Caco-2 (cell line): ENCODE results near the gene HOXC9. TPM values are rescaled to one million over a fixed set of nuclear protein-coding genes. Genes with fewer than 3 reads are reported as not detected.

Experiments
- BruUV-seq: library from RNA; stranded (reverse); fragments of 400-500 nt; replicated peaks from 2 replicates; lab custom pipeline; 2021; lab: Mats Ljungman, UMichigan
- CTCF ChIA-PET: fragments of 300-600 bp; sonication (Branson Sonifier 250); formaldehyde crosslinking; loops from one replicate; lab custom pipeline; 2022; ENCODE audit warnings: antibody characterized with exemption; lab: Charles Lee
- POLR2A ChIA-PET: fragments of 300-600 bp; sonication (Branson Sonifier 250); formaldehyde crosslinking; loops from one replicate; lab custom pipeline; 2022; ENCODE audit warnings: antibody characterized with exemption; lab: Charles Lee
- DNase-seq, 2 experiments: peaks; one replicate each; pipeline versions ENCODE4 v3.0.0 to v3.0.0-alpha.2; 2020 to 2022
- H3K27me3 ChIP-seq: replicated peaks from 2 replicates; pipeline ENCODE4 v1.6.0; 2011; ENCODE audit warnings: low read length; ENCODE audit not compliant: control insufficient read depth, insufficient read depth
- H3K36me3 ChIP-seq: 2 replicates; pipeline ENCODE4 v1.5.1; 2011; ENCODE audit warnings: low read length; ENCODE audit not compliant: control insufficient read depth, insufficient read depth
- H3K4me1 ChIP-seq: fragments of 250-450 bp; sonication (Bioruptor Pico); 2 replicates; pipeline ENCODE4 v1.5.1; 2020; ENCODE audit warnings: mild to moderate bottlenecking
- H3K4me3 ChIP-seq: 2 replicates; pipeline ENCODE4 v1.5.1; 2011; ENCODE audit warnings: low read depth, mild to moderate bottlenecking, control low read depth, low read length
- H3K9me3 ChIP-seq: fragments of 250-450 bp; sonication (Bioruptor Pico); 2 replicates; pipeline ENCODE4 v1.5.1; 2020; ENCODE audit warnings: mild to moderate bottlenecking, moderate library complexity
- H3K27ac Mint-ChIP-seq: one replicate; pipeline ENCODE4 v1.8.0; 2022; ENCODE audit warnings: mixed read lengths; ENCODE audit not compliant: unreplicated experiment
- H3K27me3 Mint-ChIP-seq: one replicate; pipeline ENCODE4 v1.8.0; 2022; ENCODE audit warnings: mixed read lengths; ENCODE audit not compliant: insufficient read depth, unreplicated experiment
- H3K36me3 Mint-ChIP-seq: one replicate; pipeline ENCODE4 v1.8.0; 2022; ENCODE audit warnings: mild to moderate bottlenecking, mixed read lengths; ENCODE audit not compliant: insufficient read depth, unreplicated experiment
- H3K4me1 Mint-ChIP-seq: one replicate; pipeline ENCODE4 v1.8.0; 2022; ENCODE audit warnings: low read depth, mixed read lengths; ENCODE audit not compliant: unreplicated experiment
- H3K4me3 Mint-ChIP-seq: one replicate; pipeline ENCODE4 v1.8.0; 2022; ENCODE audit warnings: mild to moderate bottlenecking, moderate library complexity, mixed read lengths; ENCODE audit not compliant: unreplicated experiment
- H3K9me3 Mint-ChIP-seq: one replicate; pipeline ENCODE4 v1.8.0; 2022; ENCODE audit warnings: mixed read lengths; ENCODE audit not compliant: unreplicated experiment
- CTCF ChIP-seq, 2 experiments: fragments of 200-600 bp in 1 of 2; IDR thresholded peaks; 1 replicate in 1 of 2; 2 replicates in 1 of 2; pipeline versions ENCODE4 v1.5.1 to v1.8.0; 2011 to 2022; ENCODE audit warnings: antibody characterized with exemption in 1 of 2, control low read depth in 1 of 2, inconsistent platforms in 1 of 2, low read depth in 1 of 2, low read length in 1 of 2, mild to moderate bottlenecking in 1 of 2, moderate library complexity in 1 of 2; ENCODE audit not compliant: insufficient read depth in 1 of 2, severe bottlenecking in 1 of 2, unreplicated experiment in 1 of 2
- intact Hi-C: fragments of 100-400 bp; cut with micrococcal nuclease; formaldehyde crosslinking; loops from one replicate; pipeline ENCODE4 v1.10.0; 2022; ENCODE audit not compliant: unreplicated experiment
- total RNA-seq: library from RNA; stranded (reverse); gene quantifications from 2 replicates; pipeline ENCODE4 v1.2.3, GENCODE V29; 2022

HOXC9 gene
- total RNA-seq, 1 experiment from 2014 or later: 2.9 TPM

DNA sequence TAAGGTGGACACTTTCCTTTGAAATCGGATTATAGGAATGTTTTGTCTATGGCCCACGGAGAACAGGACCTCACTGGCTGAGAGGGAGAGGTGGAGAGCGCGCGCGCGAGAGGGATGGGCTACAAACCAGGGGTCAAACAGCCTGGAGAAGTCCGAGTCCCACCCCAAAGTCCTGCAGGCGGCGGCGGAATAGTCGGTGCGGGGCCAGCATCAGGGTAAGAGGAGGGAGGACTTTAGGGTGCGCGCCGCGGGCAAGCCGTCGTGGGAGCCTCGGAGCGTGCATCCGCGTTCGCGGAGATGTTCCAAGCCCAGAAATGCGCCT, 5.5 kb downstream of the HOXC9 start:
- Mint-ChIP-seq H3K27me3 (no peaks in the 10 kb centered on the region), H3K36me3 (peaks cover 6% of the 10 kb centered on the region), H3K4me3 (peak overlapping the region; percentile 87), H3K4me1 (peaks cover 7% of the 10 kb centered on the region), H3K9me3 (no peaks in the 10 kb centered on the region), H3K27ac (no peak overlapping the region)
- peak overlapping the region; percentile 23 for H3K4me3 ChIP-seq
- H3K9me3 ChIP-seq: no peaks in the 10 kb centered on the region
- ChIA-PET POLR2A (interaction anchor here (0.5 to 2.1 kb wide), 3 partner anchors 12 to 196 kb away, joined by 4 to 25 read pairs (median 6); no protein-coding TSS in a partner anchor), CTCF (interaction anchor here (0.6 to 5.3 kb wide), 20 partner anchors 8 to 320 kb away, joined by 3 to 84 read pairs (median 4); partner anchors contain the start of genes COPZ1, HOXC10, HOXC13 and HOXC5)
- DNase-seq: no peak
- BruUV-seq: no TSS peak
- H3K4me1 ChIP-seq: peaks cover 36% of the 10 kb centered on the region
- intact Hi-C loops: no loop called here
- TF ChIP-seq CTCF (IDR thresholded peaks at IDR 0.05; ENCODE audit: insufficient read depth in 1 of 2, low read depth in 1 of 2, low read length in 1 of 2, severe bottlenecking in 1 of 2, unreplicated experiment in 1 of 2): no peak
- no peaks in the 10 kb centered on the region for H3K27me3 ChIP-seq
- H3K36me3 ChIP-seq: no peaks in the 10 kb centered on the region

DNA sequence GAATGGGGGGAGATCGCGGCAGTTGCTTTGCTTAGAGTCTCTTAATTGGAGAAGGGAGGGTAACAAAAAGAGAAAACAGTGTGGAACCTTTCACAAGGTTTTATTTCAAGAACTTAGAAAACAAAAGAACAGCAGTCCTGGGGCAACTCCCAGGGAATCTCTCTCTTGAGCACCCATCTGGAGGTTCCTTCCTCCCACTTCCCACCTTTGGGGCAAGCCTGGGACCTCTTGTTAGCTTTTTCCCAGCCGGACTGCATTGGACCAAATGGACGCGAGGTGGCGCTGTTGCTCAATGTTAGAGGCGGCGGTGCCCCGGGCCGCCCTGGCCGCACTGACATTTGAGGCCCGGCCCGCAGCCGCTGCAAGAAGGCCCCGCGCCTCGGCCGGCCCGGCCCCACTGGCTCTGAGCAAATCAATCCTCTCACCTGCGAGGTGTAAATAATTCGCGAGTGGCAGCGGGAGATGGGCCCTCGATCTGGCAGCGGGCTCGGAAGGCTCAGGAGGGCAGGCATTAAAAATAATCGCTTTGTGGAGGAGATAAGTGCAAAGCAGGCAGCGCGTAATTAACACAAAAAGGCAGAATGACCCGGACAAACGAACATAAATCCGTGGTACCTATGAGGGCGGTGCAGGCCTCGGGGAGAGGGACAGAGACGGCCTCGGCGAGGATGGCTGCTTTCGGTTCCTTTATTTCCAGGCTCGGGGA, 6.0 kb downstream of the HOXC9 start:
- TSS peak; percentile 80 for BruUV-seq
- H3K36me3 Mint-ChIP-seq: peaks cover 6% of the 10 kb centered on the region
- Histone ChIP-seq H3K36me3 (no peaks in the 10 kb centered on the region), H3K9me3 (no peaks in the 10 kb centered on the region), H3K4me1 (peaks cover 41% of the 10 kb centered on the region), H3K27me3 (no peaks in the 10 kb centered on the region), H3K4me3 (peak overlapping the region; percentile 53)
- H3K4me1 Mint-ChIP-seq: peaks cover 9% of the 10 kb centered on the region
- DNase-seq: peak; percentile 82 to 92
- peak overlapping the region; percentile 87 for H3K4me3 Mint-ChIP-seq
- H3K27ac Mint-ChIP-seq: peak overlapping the region; percentile 58
- intact Hi-C loops: loop anchor here (1.0 kb wide), 7 partner anchors 22 to 209 kb away; partner anchors contain the start of gene HOXC6
- POLR2A ChIA-PET: interaction anchor here (0.5 to 2.1 kb wide), 6 partner anchors 11 to 825 kb away, joined by 3 to 25 read pairs (median 6); partner anchors contain the start of genes CSAD, HOXC5 and ZNF740
- no peaks in the 10 kb centered on the region for H3K27me3 Mint-ChIP-seq
- no peaks in the 10 kb centered on the region for H3K9me3 Mint-ChIP-seq
- CTCF ChIA-PET: interaction anchor here (0.6 to 5.3 kb wide), 26 partner anchors 8 to 319 kb away, joined by 3 to 84 read pairs (median 5); partner anchors contain the start of genes COPZ1, HOXC10, HOXC13 and HOXC5
- peak; percentile 85 to 90 for TF ChIP-seq CTCF (IDR thresholded peaks at IDR 0.05; ENCODE audit: insufficient read depth in 1 of 2, low read depth in 1 of 2, low read length in 1 of 2, severe bottlenecking in 1 of 2, unreplicated experiment in 1 of 2)

DNA sequence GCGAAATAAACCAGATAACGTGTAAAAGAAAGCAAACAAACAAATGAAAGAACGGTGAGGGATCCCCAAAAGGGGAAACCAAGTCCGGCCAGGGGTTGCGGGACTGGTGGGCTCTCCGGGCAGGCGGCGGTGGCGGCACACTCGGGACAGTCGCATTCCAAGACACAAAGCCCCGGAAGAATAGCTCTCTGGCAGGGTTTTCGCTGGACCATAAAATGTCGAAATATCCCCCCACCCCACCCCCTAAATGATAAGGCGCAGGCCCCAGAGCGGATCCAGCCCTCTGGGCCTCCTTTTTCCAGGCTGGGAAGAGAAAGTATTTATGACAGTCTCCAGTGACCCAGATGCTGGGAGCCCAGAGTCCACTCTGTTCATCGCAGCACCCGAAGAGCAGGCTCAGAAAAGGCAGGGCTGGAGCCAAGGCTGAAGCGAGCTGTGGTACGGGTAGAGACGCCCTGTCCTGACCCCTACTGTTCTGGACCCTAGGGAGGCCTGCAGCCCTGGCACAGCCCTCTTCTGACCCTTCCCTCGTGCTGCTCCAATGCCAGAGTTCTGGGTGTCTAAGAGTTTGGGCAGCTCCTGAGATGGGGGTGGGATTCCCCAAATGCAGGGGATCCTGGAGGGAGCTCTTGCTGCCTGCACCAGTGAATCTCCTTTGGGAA, 6.7 kb downstream of the HOXC9 start:
- intact Hi-C loops: loop anchor here (1.0 kb wide), 7 partner anchors 22 to 209 kb away; partner anchors contain the start of gene HOXC6
- peak overlapping the region; percentile 58 for H3K27ac Mint-ChIP-seq
- ChIA-PET CTCF (interaction anchor here (0.6 to 5.3 kb wide), 21 partner anchors 10 to 381 kb away, joined by 3 to 84 read pairs (median 8); partner anchors contain the start of genes ATF7, HOXC10, HOXC5 and HOXC6), POLR2A (interaction anchor here (0.5 to 2.1 kb wide), 8 partner anchors 10 to 826 kb away, joined by 3 to 27 read pairs (median 7); partner anchors contain the start of genes CSAD, HOXC5 and ZNF740)
- no TSS peak for BruUV-seq
- peak overlapping the region; percentile 87 for H3K4me3 Mint-ChIP-seq
- no peaks in the 10 kb centered on the region for H3K9me3 Mint-ChIP-seq
- Histone ChIP-seq H3K36me3 (no peaks in the 10 kb centered on the region), H3K27me3 (no peaks in the 10 kb centered on the region), H3K9me3 (no peaks in the 10 kb centered on the region), H3K4me3 (peak overlapping the region; percentile 53), H3K4me1 (peaks cover 47% of the 10 kb centered on the region)
- no peaks in the 10 kb centered on the region for H3K27me3 Mint-ChIP-seq
- DNase-seq: peak; percentile 74 to 84
- TF ChIP-seq CTCF (IDR thresholded peaks at IDR 0.05; ENCODE audit: insufficient read depth in 1 of 2, low read depth in 1 of 2, low read length in 1 of 2, severe bottlenecking in 1 of 2, unreplicated experiment in 1 of 2): peak in 1 of 2 experiments; percentile 2
- H3K36me3 Mint-ChIP-seq: peaks cover 6% of the 10 kb centered on the region
- peaks cover 16% of the 10 kb centered on the region for H3K4me1 Mint-ChIP-seq
